HEK293 (cell line): ENCODE data around the gene SLFNL1.

ENCODE experiments used
- CTCF ChIP-seq: fragments of 450-650 bp; formaldehyde crosslinking; IDR thresholded peaks from 2 replicates; pipeline ENCODE4 v1.5.1; 2016; ENCODE audit warnings: missing biosample characterization, missing genetic modification characterization
- SETDB1 ChIP-seq: IDR thresholded peaks from one replicate; pipeline ENCODE4 v1.6.1; 2017; ENCODE audit warnings: mild to moderate bottlenecking, low read length, moderate library complexity, mixed read lengths; ENCODE audit not compliant: insufficient read length
- TCF7L2 ChIP-seq: IDR thresholded peaks from 2 replicates; pipeline ENCODE4 v1.6.1; 2011; ENCODE audit warnings: low read depth, mild to moderate bottlenecking, inconsistent platforms, low read length, moderate library complexity, borderline replicate concordance
- YY1 ChIP-seq: fragments of 450-650 bp; formaldehyde crosslinking; IDR thresholded peaks from 2 replicates; pipeline ENCODE4 v1.5.1; 2018; ENCODE audit warnings: missing biosample characterization, missing genetic modification characterization
- ZBTB26 ChIP-seq: fragments of 450-650 bp; formaldehyde crosslinking; optimal IDR thresholded peaks from 2 replicates; pipeline ENCODE3; 2016; ENCODE audit warnings: missing biosample characterization, mild to moderate bottlenecking, missing genetic modification characterization
- ZNF175 ChIP-seq: fragments of 450-650 bp; formaldehyde crosslinking; IDR thresholded peaks from 2 replicates; pipeline ENCODE4 v1.5.1; 2016; ENCODE audit warnings: missing biosample characterization, missing genetic modification characterization
- ZNF18 ChIP-seq: fragments of 450-650 bp; formaldehyde crosslinking; IDR thresholded peaks from 2 replicates; pipeline ENCODE4 v1.5.1; 2016; ENCODE audit warnings: missing biosample characterization, missing genetic modification characterization
- ZNF274 ChIP-seq, 2 experiments: fragments of 200-500 bp in 1 of 2; fragments of 450-650 bp in 1 of 2; sonication (Bioruptor generic) in 1 of 2; formaldehyde crosslinking in 1 of 2; IDR thresholded peaks; 2 replicates each; pipeline versions ENCODE4 v1.5.1 to v1.6.1; 2014 to 2016; ENCODE audit warnings: borderline replicate concordance in 1 of 2, inconsistent platforms in 1 of 2, low read length in 1 of 2, missing biosample characterization in 1 of 2, missing genetic modification characterization in 1 of 2
- ZNF423 ChIP-seq: fragments of 450-650 bp; formaldehyde crosslinking; IDR thresholded peaks from 2 replicates; pipeline ENCODE4 v1.5.1; 2016; ENCODE audit warnings: missing biosample characterization, missing genetic modification characterization
- ZNF48 ChIP-seq: fragments of 450-650 bp; formaldehyde crosslinking; IDR thresholded peaks from 2 replicates; pipeline ENCODE4 v1.5.1; 2016; ENCODE audit warnings: missing biosample characterization, missing genetic modification characterization
- ZNF701 ChIP-seq: fragments of 450-650 bp; formaldehyde crosslinking; IDR thresholded peaks from 2 replicates; pipeline ENCODE4 v1.5.1; 2016; ENCODE audit warnings: missing biosample characterization, missing genetic modification characterization
- ZNF785 ChIP-seq: fragments of 450-650 bp; formaldehyde crosslinking; IDR thresholded peaks from 2 replicates; pipeline ENCODE4 v1.5.1; 2016; ENCODE audit warnings: missing biosample characterization, missing genetic modification characterization

GRCh38 chr1:40998668-40999067 lies 22.9 kb downstream of the SLFNL1 start:
- no peak for TF ChIP-seq CTCF (tag by site-specific recombination)
- no peak for TF ChIP-seq ZNF18
- TF ChIP-seq ZBTB26 (tag by site-specific recombination), result no peak
- no peak for TF ChIP-seq YY1 (tag by site-specific recombination)
- no peak for TF ChIP-seq TCF7L2
- no peak for TF ChIP-seq ZNF175 (tag by site-specific recombination)
- TF ChIP-seq ZNF423 (tag by site-specific recombination), result no peak
- TF ChIP-seq SETDB1, result no peak
- TF ChIP-seq ZNF48, result no peak
- TF ChIP-seq ZNF274 (IDR thresholded peaks at IDR 0.05; ENCODE audit: low read length), result no peak
- no peak for TF ChIP-seq ZNF274 (tag by site-specific recombination; IDR thresholded peaks at IDR 0.05; ENCODE audit: borderline replicate concordance)
- TF ChIP-seq ZNF701, result no peak
- no peak for TF ChIP-seq ZNF785 (tag by site-specific recombination)
